ENCODE results near the gene CYP27A1. TPM values are rescaled to one million over a fixed set of nuclear protein-coding genes. Genes with fewer than 3 reads are reported as not detected.

CYP27A1 gene
- total and polyA plus RNA-seq, 2 of the 8 experiments (the other 6 are each of a cell fraction or from before 2014, with no cell fraction given), result 5.4 to 14.7 TPM

DNA sequence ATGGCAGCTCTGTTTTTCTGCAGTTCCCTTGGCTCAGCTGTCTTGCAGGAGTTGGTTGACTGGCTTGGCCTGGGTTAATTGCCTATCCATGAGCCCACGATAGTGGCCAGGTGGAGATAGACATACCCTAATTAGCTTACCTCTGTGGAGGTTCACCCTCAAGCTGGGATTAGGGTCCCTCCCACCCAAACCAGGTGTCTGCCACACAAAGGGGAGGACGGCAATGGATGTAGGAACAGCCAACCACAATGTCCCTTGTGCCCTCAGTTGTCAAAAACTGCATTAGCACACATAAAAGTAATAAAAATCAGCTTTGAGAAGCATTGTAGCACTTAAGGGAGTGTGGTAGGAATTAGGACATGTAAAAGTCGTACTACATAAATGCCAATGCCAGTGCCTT, 4.2 kb downstream of the CYP27A1 start:
- H3K23me2 ChIP-seq (ENCODE audit: low read depth, low read length), result peaks cover 8% of the 10 kb centered on the region
- H2AFZ ChIP-seq (ENCODE audit: low read length), result no peak overlapping the region
- no peak overlapping the region for H3K27ac ChIP-seq (ENCODE audit: low read depth, low read length)
- no peak overlapping the region for H3K4ac ChIP-seq (replicated peaks; ENCODE audit: insufficient read length, low read depth, low read length)
- H3K27me3 ChIP-seq (replicated peaks in 1 of 4; ENCODE audit: control insufficient read depth in 3 of 4, extremely low read depth in 1 of 4, insufficient read depth in 3 of 4, low read length in 3 of 4), result peaks cover 4 to 28% (median 22%) of the 10 kb centered on the region in 4 experiments
- H4K8ac ChIP-seq (ENCODE audit: extremely low read depth, insufficient read depth, low read length), result no peak overlapping the region
- H2BK5ac ChIP-seq (ENCODE audit: low read depth, low read length), result no peak overlapping the region
- no peak overlapping the region for H3K9ac ChIP-seq (replicated peaks in 1 of 4; ENCODE audit: extremely low read depth in 1 of 4, low read depth in 3 of 4, low read length in 3 of 4)
- WGBS, 2 experiments (ENCODE audit: extremely low coverage in 1 of 2, insufficient coverage in 1 of 2, insufficient read length in 1 of 2, insufficient replicate concordance in 2 of 2, low coverage in 1 of 2, low lambda C conversion rate in 2 of 2, missing lambda C conversion rate in 1 of 2), result 86% methylated on average over 3 of the region's 3 CpGs; no CpG with 5 or more reads in 1 of the 2 experiments
- no peak overlapping the region for H2AK5ac ChIP-seq (ENCODE audit: low read depth, low read length)
- no peak for TF ChIP-seq SP4 (IDR thresholded peaks at IDR 0.05; ENCODE audit: low read length)
- peak; percentile 89; the same call in 1 of the 2 replicates for TF ChIP-seq TCF12 (IDR thresholded peaks at IDR 0.05; ENCODE audit: low read depth, low read length)
- peak; percentile 58; the same call in 1 of the 2 replicates for TF ChIP-seq POLR2AphosphoS5 (IDR thresholded peaks at IDR 0.05; ENCODE audit: low read depth, low read length)
- H2BK20ac ChIP-seq (ENCODE audit: low read length), result no peak overlapping the region
- no peak overlapping the region for H2BK120ac ChIP-seq (replicated peaks; ENCODE audit: low read depth, low read length)
- H3K4me2 ChIP-seq (ENCODE audit: insufficient read depth in 1 of 2, low read depth in 2 of 2, low read length in 2 of 2), result no peak overlapping the region
- no peak overlapping the region for H3K23ac ChIP-seq (ENCODE audit: insufficient read length)
- H3K4me1 ChIP-seq (replicated peaks in 1 of 4; ENCODE audit: control insufficient read depth in 3 of 4, insufficient read depth in 4 of 4, low read length in 3 of 4), result peaks cover 0 to 2% (median under 1%) of the 10 kb centered on the region in 4 experiments; a peak in 1 of 7 replicates
- DNase-seq (ENCODE audit: low read depth in 1 of 2, low spot score in 2 of 2), result no peak
- no peaks in the 10 kb centered on the region for H3K79me2 ChIP-seq (ENCODE audit: control insufficient read depth in 1 of 2, insufficient read depth in 2 of 2, low read length in 2 of 2)
- no peak overlapping the region for H3K4me3 ChIP-seq (ENCODE audit: extremely low read depth in 1 of 4, insufficient read depth in 2 of 4, low read depth in 3 of 4, low read length in 4 of 4)
- ChIA-PET POLR2A (ENCODE audit: partially characterized antibody) (interaction anchor here (1.0 kb wide), 1 partner anchor 10 kb away, joined by 3 read pairs; no protein-coding TSS in a partner anchor), CTCF (ENCODE audit: partially characterized antibody) (interaction anchor here (0.6 to 1.6 kb wide), 4 partner anchors 61 to 898 kb away, joined by 3 to 4 read pairs (median 3); no protein-coding TSS in a partner anchor)
- H2BK12ac ChIP-seq (ENCODE audit: low read depth, low read length), result no peak overlapping the region
- no peak overlapping the region for H4K5ac ChIP-seq (ENCODE audit: insufficient read length, low read depth, low read length)
- no peaks in the 10 kb centered on the region for H3K36me3 ChIP-seq (ENCODE audit: control insufficient read depth in 2 of 4, insufficient read depth in 4 of 4, low read length in 3 of 4)
- peaks cover 0 to 3% of the 10 kb centered on the region in 2 experiments for H4K20me1 ChIP-seq (replicated peaks in 1 of 2; ENCODE audit: control insufficient read depth in 1 of 2, insufficient read depth in 2 of 2, low read length in 2 of 2)
- no peak overlapping the region for H3K14ac ChIP-seq (ENCODE audit: insufficient read length)
- H3K9me3 ChIP-seq (ENCODE audit: insufficient read depth in 2 of 2, low read depth in 1 of 2, low read length in 1 of 2), result no peaks in the 10 kb centered on the region
- H3K79me1 ChIP-seq (ENCODE audit: low read depth, low read length), result no peaks in the 10 kb centered on the region
- no peak overlapping the region for H2BK15ac ChIP-seq (ENCODE audit: low read length)
- no peak overlapping the region for H3K56ac ChIP-seq (replicated peaks; ENCODE audit: insufficient read length, low read depth, low read length)
- H4K91ac ChIP-seq (replicated peaks; ENCODE audit: insufficient read length, low read length), result no peak overlapping the region
- no peak overlapping the region for H3K18ac ChIP-seq (ENCODE audit: extremely low read depth, low read length)
- FAIRE-seq, result no peak
